ENCODE results near the gene GPC6.

DNA sequence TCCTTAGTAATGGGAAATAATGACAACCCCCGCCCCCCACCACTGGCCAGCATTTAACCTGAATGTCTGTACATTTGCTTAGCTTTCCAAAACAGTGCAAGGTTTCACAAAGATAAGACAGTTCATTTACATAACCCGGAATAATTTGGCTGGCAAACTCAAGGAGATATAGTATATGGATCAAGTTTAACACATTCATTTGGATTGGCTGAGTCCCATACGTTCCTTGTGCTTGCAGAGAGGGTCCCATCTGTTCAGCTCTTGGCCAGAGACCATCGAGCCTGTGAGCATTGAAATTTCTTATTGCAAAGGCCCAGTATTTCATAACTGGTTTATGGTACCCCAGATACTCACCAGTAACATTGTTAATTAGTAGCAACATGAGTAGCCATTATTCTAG lies 116.5 kb downstream of the GPC6 start:
- no peak for TF ChIP-seq EZH2 (IDR thresholded peaks at IDR 0.05; ENCODE audit: low read depth)
- TF ChIP-seq, protein P1, sequence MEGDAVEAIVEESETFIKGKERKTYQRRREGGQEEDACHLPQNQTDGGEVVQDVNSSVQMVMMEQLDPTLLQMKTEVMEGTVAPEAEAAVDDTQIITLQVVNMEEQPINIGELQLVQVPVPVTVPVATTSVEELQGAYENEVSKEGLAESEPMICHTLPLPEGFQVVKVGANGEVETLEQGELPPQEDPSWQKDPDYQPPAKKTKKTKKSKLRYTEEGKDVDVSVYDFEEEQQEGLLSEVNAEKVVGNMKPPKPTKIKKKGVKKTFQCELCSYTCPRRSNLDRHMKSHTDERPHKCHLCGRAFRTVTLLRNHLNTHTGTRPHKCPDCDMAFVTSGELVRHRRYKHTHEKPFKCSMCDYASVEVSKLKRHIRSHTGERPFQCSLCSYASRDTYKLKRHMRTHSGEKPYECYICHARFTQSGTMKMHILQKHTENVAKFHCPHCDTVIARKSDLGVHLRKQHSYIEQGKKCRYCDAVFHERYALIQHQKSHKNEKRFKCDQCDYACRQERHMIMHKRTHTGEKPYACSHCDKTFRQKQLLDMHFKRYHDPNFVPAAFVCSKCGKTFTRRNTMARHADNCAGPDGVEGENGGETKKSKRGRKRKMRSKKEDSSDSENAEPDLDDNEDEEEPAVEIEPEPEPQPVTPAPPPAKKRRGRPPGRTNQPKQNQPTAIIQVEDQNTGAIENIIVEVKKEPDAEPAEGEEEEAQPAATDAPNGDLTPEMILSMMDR (conservative IDR thresholded peaks at IDR 0.05): no peak
